Neural progenitor cell (in vitro differentiated cells): ENCODE results near the gene ZNF485.

ENCODE experiments used
- CTCF ChIP-seq: fragments of 200-600 bp; sonication (generic); IDR thresholded peaks from 2 replicates; pipeline ENCODE4 v1.5.1; 2017; ENCODE audit warnings: antibody characterized with exemption, mild to moderate bottlenecking
- EZH2 ChIP-seq: fragments of 200-600 bp; sonication (generic); IDR thresholded peaks from 2 replicates; pipeline ENCODE4 v1.6.1; 2017; ENCODE audit warnings: antibody characterized with exemption, mild to moderate bottlenecking, moderate library complexity
- EZH2phosphoT487 ChIP-seq: fragments of 200-600 bp; sonication (generic); IDR thresholded peaks from 2 replicates; pipeline ENCODE4 v1.6.1; 2017; ENCODE audit warnings: antibody characterized with exemption

GRCh38 chr10:43665054-43665453 is 58.8 kb downstream of the ZNF485 start:
- no peak for TF ChIP-seq CTCF
- no peak for TF ChIP-seq EZH2
- no peak for TF ChIP-seq EZH2phosphoT487
